ENCODE results near the gene KRT39. TPM values are rescaled to one million over a fixed set of nuclear protein-coding genes. Genes with fewer than 3 reads are reported as not detected.
"Not testable (repeated sequence)": the region's sequence is repeated elsewhere in the genome, so short reads cannot be mapped to it uniquely, and the experiment has no call there.

The KRT39 gene
- total RNA-seq, 1 experiment from 2014 or later = not detected

DNA sequence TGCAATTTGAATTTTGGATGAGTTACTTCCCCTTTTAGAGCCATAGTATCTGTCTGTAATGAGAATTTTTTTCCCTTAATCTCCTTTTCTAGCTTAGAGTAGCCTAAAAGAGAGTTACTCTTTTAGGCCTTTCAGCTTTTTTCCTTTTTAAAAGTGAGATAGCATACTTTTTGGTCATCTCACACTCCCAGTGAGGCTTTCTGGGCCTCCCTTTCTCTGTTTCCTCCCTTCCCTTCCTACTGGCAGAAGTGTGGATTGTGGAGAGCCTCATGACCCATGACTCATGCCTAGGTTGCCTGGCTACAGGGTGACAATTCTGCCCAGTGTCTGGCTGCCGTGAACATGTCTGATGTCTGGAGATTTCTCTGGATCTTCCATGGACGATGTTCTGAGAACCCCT lies 44.5 kb downstream of the KRT39 start:
- ATAC-seq = peak; percentile 80
- no peak overlapping the region for H3K27ac ChIP-seq (ENCODE audit: low read length)
- ChIA-PET POLR2A (no interaction called here), CTCF (no interaction called here)
- TF ChIP-seq, protein P1, sequence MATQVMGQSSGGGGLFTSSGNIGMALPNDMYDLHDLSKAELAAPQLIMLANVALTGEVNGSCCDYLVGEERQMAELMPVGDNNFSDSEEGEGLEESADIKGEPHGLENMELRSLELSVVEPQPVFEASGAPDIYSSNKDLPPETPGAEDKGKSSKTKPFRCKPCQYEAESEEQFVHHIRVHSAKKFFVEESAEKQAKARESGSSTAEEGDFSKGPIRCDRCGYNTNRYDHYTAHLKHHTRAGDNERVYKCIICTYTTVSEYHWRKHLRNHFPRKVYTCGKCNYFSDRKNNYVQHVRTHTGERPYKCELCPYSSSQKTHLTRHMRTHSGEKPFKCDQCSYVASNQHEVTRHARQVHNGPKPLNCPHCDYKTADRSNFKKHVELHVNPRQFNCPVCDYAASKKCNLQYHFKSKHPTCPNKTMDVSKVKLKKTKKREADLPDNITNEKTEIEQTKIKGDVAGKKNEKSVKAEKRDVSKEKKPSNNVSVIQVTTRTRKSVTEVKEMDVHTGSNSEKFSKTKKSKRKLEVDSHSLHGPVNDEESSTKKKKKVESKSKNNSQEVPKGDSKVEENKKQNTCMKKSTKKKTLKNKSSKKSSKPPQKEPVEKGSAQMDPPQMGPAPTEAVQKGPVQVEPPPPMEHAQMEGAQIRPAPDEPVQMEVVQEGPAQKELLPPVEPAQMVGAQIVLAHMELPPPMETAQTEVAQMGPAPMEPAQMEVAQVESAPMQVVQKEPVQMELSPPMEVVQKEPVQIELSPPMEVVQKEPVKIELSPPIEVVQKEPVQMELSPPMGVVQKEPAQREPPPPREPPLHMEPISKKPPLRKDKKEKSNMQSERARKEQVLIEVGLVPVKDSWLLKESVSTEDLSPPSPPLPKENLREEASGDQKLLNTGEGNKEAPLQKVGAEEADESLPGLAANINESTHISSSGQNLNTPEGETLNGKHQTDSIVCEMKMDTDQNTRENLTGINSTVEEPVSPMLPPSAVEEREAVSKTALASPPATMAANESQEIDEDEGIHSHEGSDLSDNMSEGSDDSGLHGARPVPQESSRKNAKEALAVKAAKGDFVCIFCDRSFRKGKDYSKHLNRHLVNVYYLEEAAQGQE (IDR thresholded peaks at IDR 0.05; ENCODE audit: insufficient read depth in 1 of 2, low read depth in 2 of 2, low read length in 1 of 2) = no peak
- TF ChIP-seq, protein P2, sequence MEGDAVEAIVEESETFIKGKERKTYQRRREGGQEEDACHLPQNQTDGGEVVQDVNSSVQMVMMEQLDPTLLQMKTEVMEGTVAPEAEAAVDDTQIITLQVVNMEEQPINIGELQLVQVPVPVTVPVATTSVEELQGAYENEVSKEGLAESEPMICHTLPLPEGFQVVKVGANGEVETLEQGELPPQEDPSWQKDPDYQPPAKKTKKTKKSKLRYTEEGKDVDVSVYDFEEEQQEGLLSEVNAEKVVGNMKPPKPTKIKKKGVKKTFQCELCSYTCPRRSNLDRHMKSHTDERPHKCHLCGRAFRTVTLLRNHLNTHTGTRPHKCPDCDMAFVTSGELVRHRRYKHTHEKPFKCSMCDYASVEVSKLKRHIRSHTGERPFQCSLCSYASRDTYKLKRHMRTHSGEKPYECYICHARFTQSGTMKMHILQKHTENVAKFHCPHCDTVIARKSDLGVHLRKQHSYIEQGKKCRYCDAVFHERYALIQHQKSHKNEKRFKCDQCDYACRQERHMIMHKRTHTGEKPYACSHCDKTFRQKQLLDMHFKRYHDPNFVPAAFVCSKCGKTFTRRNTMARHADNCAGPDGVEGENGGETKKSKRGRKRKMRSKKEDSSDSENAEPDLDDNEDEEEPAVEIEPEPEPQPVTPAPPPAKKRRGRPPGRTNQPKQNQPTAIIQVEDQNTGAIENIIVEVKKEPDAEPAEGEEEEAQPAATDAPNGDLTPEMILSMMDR (IDR thresholded peaks at IDR 0.05) = no peak
- TF ChIP-seq SIN3A (IDR thresholded peaks at IDR 0.05; ENCODE audit: borderline replicate concordance, insufficient read depth, low read depth, low read length) (no peak), TCF7L2 (IDR thresholded peaks at IDR 0.05; ENCODE audit: low read depth, low read length) (no peak), POLR2AphosphoS5 (IDR thresholded peaks at IDR 0.05; ENCODE audit: low read depth, low read length) (no peak)
- no peaks in the 10 kb centered on the region for H3K4me1 ChIP-seq (ENCODE audit: control insufficient read depth, insufficient read depth, low read length)
- H3K4me3 ChIP-seq (ENCODE audit: low read depth in 2 of 2, low read length in 2 of 2) = no peak overlapping the region
- in situ Hi-C loops (cut with HindIII; ENCODE audit: low pct_unique_long_range_greater_than_20kb, low sequenced_read_pairs) (no loop called here), intact Hi-C loops (cut with micrococcal nuclease; ENCODE audit: unreplicated experiment) (no loop called here)
- no peaks in the 10 kb centered on the region; the same call in 1 of the 2 replicates for H3K27me3 ChIP-seq (ENCODE audit: control insufficient read depth, insufficient read depth, low read length)
- H3K9me3 ChIP-seq (ENCODE audit: control insufficient read depth, insufficient read depth, low read depth, low read length) = no peaks in the 10 kb centered on the region
- DNase-seq (ENCODE audit: low read depth, low spot score) = no peak
- no TSS peak for BruUV-seq (replicated peaks)
- H3K36me3 ChIP-seq (ENCODE audit: control insufficient read depth, insufficient read depth, low read length) = no peaks in the 10 kb centered on the region

DNA sequence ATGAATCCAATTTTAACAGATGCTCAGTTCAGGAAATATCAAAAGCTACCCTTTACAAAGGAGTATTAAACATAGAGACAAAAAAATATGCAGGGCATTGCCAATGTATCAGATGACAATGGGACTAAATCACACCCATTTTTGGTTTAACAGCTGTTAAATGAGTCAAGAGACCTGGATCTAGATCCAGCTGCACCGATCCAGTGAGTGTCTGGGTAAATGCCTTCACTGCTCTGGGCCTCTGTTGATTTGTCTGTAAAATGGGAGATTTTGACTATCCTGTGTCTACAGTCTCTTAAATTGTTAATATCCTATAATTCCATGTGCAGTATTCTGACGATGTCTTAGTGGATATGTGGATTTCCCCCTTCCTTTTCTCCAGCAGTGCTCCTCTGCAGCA lies 45.7 kb downstream of the KRT39 start:
- no peaks in the 10 kb centered on the region for H3K9me3 ChIP-seq (ENCODE audit: control insufficient read depth, insufficient read depth, low read depth, low read length)
- no peaks in the 10 kb centered on the region; the same call in 1 of the 2 replicates for H3K27me3 ChIP-seq (ENCODE audit: control insufficient read depth, insufficient read depth, low read length)
- DNase-seq (ENCODE audit: low read depth, low spot score) (no peak), ATAC-seq (no peak)
- no peaks in the 10 kb centered on the region for H3K4me1 ChIP-seq (ENCODE audit: control insufficient read depth, insufficient read depth, low read length)
- no peak for TF ChIP-seq TCF7L2 (IDR thresholded peaks at IDR 0.05; ENCODE audit: low read depth, low read length)
- no peak for TF ChIP-seq SIN3A (IDR thresholded peaks at IDR 0.05; ENCODE audit: borderline replicate concordance, insufficient read depth, low read depth, low read length)
- TF ChIP-seq, protein P1 (IDR thresholded peaks at IDR 0.05; ENCODE audit: insufficient read depth in 1 of 2, low read depth in 2 of 2, low read length in 1 of 2) = no peak
- TF ChIP-seq, protein P2 (IDR thresholded peaks at IDR 0.05) = no peak
- no peak for TF ChIP-seq POLR2AphosphoS5 (IDR thresholded peaks at IDR 0.05; ENCODE audit: low read depth, low read length)
- intact Hi-C loops (cut with micrococcal nuclease; ENCODE audit: unreplicated experiment) = no loop called here
- no peaks in the 10 kb centered on the region for H3K36me3 ChIP-seq (ENCODE audit: control insufficient read depth, insufficient read depth, low read length)
- POLR2A ChIA-PET = interaction anchor here (0.7 kb wide), 1 partner anchor 19 kb away, joined by 11 read pairs; no protein-coding TSS in a partner anchor
- no peak overlapping the region for H3K4me3 ChIP-seq (ENCODE audit: low read depth in 2 of 2, low read length in 2 of 2)
- H3K27ac ChIP-seq (ENCODE audit: low read length) = no peak overlapping the region
- CTCF ChIA-PET = no interaction called here
- in situ Hi-C loops (cut with HindIII; ENCODE audit: low pct_unique_long_range_greater_than_20kb, low sequenced_read_pairs) = no loop called here
- no TSS peak for BruUV-seq (replicated peaks)

DNA sequence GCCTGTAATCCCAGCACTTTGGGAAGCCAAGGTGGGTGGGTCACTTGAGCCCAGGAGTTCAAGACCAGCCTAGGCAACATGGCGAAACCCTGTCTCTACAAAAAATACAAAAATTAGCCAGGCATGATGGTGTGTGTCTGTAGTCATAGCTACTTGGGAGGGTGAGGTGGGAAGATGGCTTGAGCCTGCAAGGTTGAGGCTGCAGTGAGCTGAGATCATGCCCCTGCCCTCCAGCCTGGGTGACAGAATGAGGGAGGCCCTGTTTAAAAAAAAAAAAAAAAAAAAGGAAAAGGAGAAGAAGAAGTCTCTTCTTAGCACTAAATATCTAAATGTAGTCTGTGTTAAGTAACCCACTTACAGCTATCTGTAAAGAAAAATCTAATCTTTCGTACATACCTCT lies 49.6 kb downstream of the KRT39 start:
- H3K4me1 ChIP-seq (ENCODE audit: control insufficient read depth, insufficient read depth, low read length); intact Hi-C loops (cut with micrococcal nuclease; ENCODE audit: unreplicated experiment); ATAC-seq; H3K4me3 ChIP-seq (ENCODE audit: low read depth in 2 of 2, low read length in 2 of 2); H3K27me3 ChIP-seq (ENCODE audit: control insufficient read depth, insufficient read depth, low read length); DNase-seq (ENCODE audit: low read depth, low spot score); H3K9me3 ChIP-seq (ENCODE audit: control insufficient read depth, insufficient read depth, low read depth, low read length); CTCF ChIA-PET; H3K36me3 ChIP-seq (ENCODE audit: control insufficient read depth, insufficient read depth, low read length); in situ Hi-C loops (cut with HindIII; ENCODE audit: low pct_unique_long_range_greater_than_20kb, low sequenced_read_pairs); H3K27ac ChIP-seq (ENCODE audit: low read length); BruUV-seq (replicated peaks): not testable (repeated sequence)
- POLR2A ChIA-PET = interaction anchor here (0.6 to 0.7 kb wide), 2 partner anchors 626 to 773 kb away, joined by 15 to 18 read pairs; no protein-coding TSS in a partner anchor
